ENCODE measurements around the gene DAP. TPM values are rescaled to one million over a fixed set of nuclear protein-coding genes. Genes with fewer than 3 reads are reported as not detected.

The DAP gene
- total RNA-seq: 10 to 100 TPM; 49.3 to 77.0 (median 61.5) TPM
- polyA plus RNA-seq: 43.2 TPM
- long read RNA-seq, donor 1, transcript DAP-201 (4 exons, 2,339 nt): major isoform, 210 of 244 reads
- long read RNA-seq, donor 1, partial matches to known transcripts: 6 of 244 reads
- long read RNA-seq, donor 1, other reads (novel, unspliced or antisense): 27 of 244 reads
- long read RNA-seq, donor 2, transcript DAP-201 (4 exons, 2,339 nt): major isoform, 63 of 73 reads
- long read RNA-seq, donor 2, partial matches to known transcripts: 2 of 73 reads
- long read RNA-seq, donor 2, other reads (novel, unspliced or antisense): 8 of 73 reads
- long read RNA-seq, donor 3, transcript DAP-201 (4 exons, 2,339 nt): major isoform, 414 of 487 reads
- long read RNA-seq, donor 3, partial matches to known transcripts: 20 of 487 reads
- long read RNA-seq, donor 3, other reads (novel, unspliced or antisense): 49 of 487 reads
- long read RNA-seq, donor 4, transcript DAP-201 (4 exons, 2,339 nt): major isoform, 89 of 105 reads
- long read RNA-seq, donor 4, partial matches to known transcripts: 14 of 105 reads
- long read RNA-seq, donor 4, other reads (novel, unspliced or antisense): 1 of 105 reads

GRCh38 chr5:10761185-10761932 lies at the start of gene DAP:
DAP (minus strand) TSS chr5:10761234; CDS start chr5:10761068, 166 bp downstream.
- ATAC-seq: peak; percentile 86 to 91
- H3K27me3 ChIP-seq (ENCODE audit: control insufficient read depth, insufficient read depth): no peaks in the 10 kb centered on the region
- DNase-seq: peak; percentile 87 to 96 (median 96)
- H3K27ac ChIP-seq (ENCODE audit: low read length): peak within 1 kb of the TSS; percentile 99
- H3K4me1 ChIP-seq (ENCODE audit: control insufficient read depth, insufficient read depth, low read length): peaks cover 7% of the 10 kb centered on the region
- intact Hi-C loops (cut with DNase I): no loop called here
- under 1% methylated on average over 78 of the region's 79 CpGs for WGBS
- H3K9me3 ChIP-seq (ENCODE audit: control insufficient read depth, low read length): peaks cover 2% of the 10 kb centered on the region
- peak within 1 kb of the TSS; percentile 93 for H3K4me3 ChIP-seq (ENCODE audit: low read length)

- Histone ChIP-seq H3K27ac (ENCODE audit: low read length) (no peak overlapping the region), H3K4me3 (ENCODE audit: low read length) (no peak overlapping the region), H3K27me3 (ENCODE audit: control insufficient read depth, insufficient read depth) (no peaks in the 10 kb centered on the region), H3K4me1 (ENCODE audit: control insufficient read depth, insufficient read depth, low read length) (no peaks in the 10 kb centered on the region), H3K9me3 (ENCODE audit: control insufficient read depth, low read length) (no peaks in the 10 kb centered on the region)
- DNase-seq: no peak
- ATAC-seq: no peak
- WGBS: 35% methylated on average over 3 of the region's 3 CpGs
- intact Hi-C loops (cut with DNase I): no loop called here
Measured at GRCh38 chr5:10808347-10809226, 47.6 kb upstream of the DAP start.

DNA sequence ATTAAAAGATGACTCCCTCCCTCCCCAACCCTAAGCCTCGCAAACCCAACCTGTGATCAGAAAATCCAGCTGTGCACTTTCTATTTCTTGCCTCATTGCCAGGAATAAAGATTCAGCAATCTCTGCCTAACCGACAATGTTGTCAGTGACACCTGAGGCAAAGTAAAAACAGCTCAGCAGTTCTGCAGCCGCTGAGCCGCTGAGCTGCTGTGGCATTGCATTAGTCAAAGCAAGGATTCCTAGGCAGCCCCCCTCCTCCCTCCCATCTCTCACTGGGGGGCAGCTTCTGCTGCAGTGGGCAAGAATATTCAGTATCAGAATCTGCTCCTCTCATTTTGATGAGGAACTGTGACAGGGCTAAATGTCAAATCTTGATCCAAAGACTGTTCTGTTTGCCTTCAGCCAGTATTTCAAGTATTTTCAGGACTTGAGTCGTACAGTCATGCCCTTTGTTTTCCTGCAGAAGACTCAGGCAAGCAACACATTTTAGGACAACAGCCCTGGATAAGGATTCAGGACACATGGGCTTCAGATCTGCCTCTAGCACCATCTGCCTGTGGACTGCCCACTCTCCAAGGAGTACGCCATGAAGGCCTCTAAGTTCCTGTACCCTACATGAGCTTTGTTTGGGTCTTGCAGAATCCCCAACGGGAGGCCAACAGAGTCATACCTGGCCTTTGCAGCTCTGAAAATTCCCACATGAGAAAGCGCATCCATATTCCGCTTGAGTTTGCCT lies 41.1 kb upstream of the DAP start:
- H3K27ac ChIP-seq (ENCODE audit: low read length): no peak overlapping the region
- H3K4me3 ChIP-seq (ENCODE audit: low read length): no peak overlapping the region
- no peaks in the 10 kb centered on the region for H3K9me3 ChIP-seq (ENCODE audit: control insufficient read depth, low read length)
- intact Hi-C loops (cut with DNase I): no loop called here
- peak; percentile 63 to 72 for ATAC-seq
- WGBS: 61% methylated on average over 9 of the region's 9 CpGs
- no peaks in the 10 kb centered on the region for H3K4me1 ChIP-seq (ENCODE audit: control insufficient read depth, insufficient read depth, low read length)
- H3K27me3 ChIP-seq (ENCODE audit: control insufficient read depth, insufficient read depth): no peaks in the 10 kb centered on the region
- no peak for DNase-seq

GRCh38 chr5:10800852-10801251 lies 39.8 kb upstream of the DAP start:
- DNase-seq (no peak), ATAC-seq (no peak)
- H3K4me3 ChIP-seq (ENCODE audit: low read length): no peak overlapping the region
- H3K27ac ChIP-seq (ENCODE audit: low read length): no peak overlapping the region
- intact Hi-C loops (cut with DNase I): no loop called here
- H3K9me3 ChIP-seq (ENCODE audit: control insufficient read depth, low read length): no peaks in the 10 kb centered on the region
- no peaks in the 10 kb centered on the region for H3K27me3 ChIP-seq (ENCODE audit: control insufficient read depth, insufficient read depth)
- H3K4me1 ChIP-seq (ENCODE audit: control insufficient read depth, insufficient read depth, low read length): no peaks in the 10 kb centered on the region
- WGBS: 83% methylated on average over 3 of the region's 3 CpGs

DNA sequence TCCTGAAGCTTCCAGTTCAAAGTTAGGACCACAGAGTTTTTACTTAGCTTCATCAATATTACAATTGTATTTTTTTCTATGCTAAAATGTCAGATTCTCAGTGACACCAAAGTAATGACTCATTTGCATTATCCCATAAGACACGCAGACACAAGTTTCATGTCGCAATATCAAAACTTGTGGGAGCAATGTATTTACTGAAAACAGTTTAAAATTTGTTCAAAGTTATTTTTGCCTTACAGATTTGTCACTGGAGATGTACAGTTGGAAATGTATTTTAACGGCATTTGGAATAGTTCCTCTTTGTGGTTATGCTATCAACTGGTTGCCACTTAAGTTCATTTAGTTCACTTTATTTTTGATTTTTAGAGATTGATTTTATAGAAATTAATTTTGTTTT lies 36.2 kb upstream of the DAP start:
- H3K27me3 ChIP-seq (ENCODE audit: control insufficient read depth, insufficient read depth): no peaks in the 10 kb centered on the region
- H3K4me3 ChIP-seq (ENCODE audit: low read length): no peak overlapping the region
- no peaks in the 10 kb centered on the region for H3K9me3 ChIP-seq (ENCODE audit: control insufficient read depth, low read length)
- 69% methylated on average over 3 of the region's 3 CpGs for WGBS
- H3K4me1 ChIP-seq (ENCODE audit: control insufficient read depth, insufficient read depth, low read length): no peaks in the 10 kb centered on the region
- ATAC-seq (no peak), DNase-seq (no peak)
- intact Hi-C loops (cut with DNase I): no loop called here
- H3K27ac ChIP-seq (ENCODE audit: low read length): no peak overlapping the region

- intact Hi-C loops (cut with DNase I): no loop called here
- H3K9me3 ChIP-seq (ENCODE audit: control insufficient read depth, low read length): no peaks in the 10 kb centered on the region
- no peaks in the 10 kb centered on the region for H3K4me1 ChIP-seq (ENCODE audit: control insufficient read depth, insufficient read depth, low read length)
- DNase-seq: no peak
- ATAC-seq: no peak
- H3K27ac ChIP-seq (ENCODE audit: low read length): no peak overlapping the region
- H3K4me3 ChIP-seq (ENCODE audit: low read length): no peak overlapping the region
- WGBS: 76% methylated on average over 6 of the region's 6 CpGs
- H3K27me3 ChIP-seq (ENCODE audit: control insufficient read depth, insufficient read depth): no peaks in the 10 kb centered on the region
Measured at GRCh38 chr5:10793785-10794184, 32.8 kb upstream of the DAP start.

- H3K9me3 ChIP-seq (ENCODE audit: control insufficient read depth, low read length): no peaks in the 10 kb centered on the region
- WGBS: 55% methylated on average over 1 of the region's 1 CpG
- no peak overlapping the region for H3K27ac ChIP-seq (ENCODE audit: low read length)
- ATAC-seq: no peak
- intact Hi-C loops (cut with DNase I): no loop called here
- H3K27me3 ChIP-seq (ENCODE audit: control insufficient read depth, insufficient read depth): no peaks in the 10 kb centered on the region
- H3K4me1 ChIP-seq (ENCODE audit: control insufficient read depth, insufficient read depth, low read length): no peaks in the 10 kb centered on the region
- no peak for DNase-seq
- no peak overlapping the region for H3K4me3 ChIP-seq (ENCODE audit: low read length)
Measured at GRCh38 chr5:10792336-10792735, 31.3 kb upstream of the DAP start.

GRCh38 chr5:10789726-10790125 lies 28.7 kb upstream of the DAP start:
- DNase-seq (no peak), ATAC-seq (no peak)
- Histone ChIP-seq H3K27ac (ENCODE audit: low read length) (no peak overlapping the region), H3K9me3 (ENCODE audit: control insufficient read depth, low read length) (no peaks in the 10 kb centered on the region), H3K27me3 (ENCODE audit: control insufficient read depth, insufficient read depth) (no peaks in the 10 kb centered on the region), H3K4me3 (ENCODE audit: low read length) (no peak overlapping the region), H3K4me1 (ENCODE audit: control insufficient read depth, insufficient read depth, low read length) (no peaks in the 10 kb centered on the region)
- intact Hi-C loops (cut with DNase I): no loop called here
- WGBS: 53% methylated on average over 3 of the region's 3 CpGs

- peak; percentile 64 to 80 (median 65) for DNase-seq
- ATAC-seq: peak; percentile 65 to 85
- WGBS: 26% methylated on average over 3 of the region's 3 CpGs
- Histone ChIP-seq H3K9me3 (ENCODE audit: control insufficient read depth, low read length) (no peaks in the 10 kb centered on the region), H3K27me3 (ENCODE audit: control insufficient read depth, insufficient read depth) (no peaks in the 10 kb centered on the region), H3K4me1 (ENCODE audit: control insufficient read depth, insufficient read depth, low read length) (no peaks in the 10 kb centered on the region), H3K27ac (ENCODE audit: low read length) (no peak overlapping the region), H3K4me3 (ENCODE audit: low read length) (no peak overlapping the region)
- intact Hi-C loops (cut with DNase I): no loop called here
Measured at GRCh38 chr5:10789021-10789420, 28.0 kb upstream of the DAP start.

DNA sequence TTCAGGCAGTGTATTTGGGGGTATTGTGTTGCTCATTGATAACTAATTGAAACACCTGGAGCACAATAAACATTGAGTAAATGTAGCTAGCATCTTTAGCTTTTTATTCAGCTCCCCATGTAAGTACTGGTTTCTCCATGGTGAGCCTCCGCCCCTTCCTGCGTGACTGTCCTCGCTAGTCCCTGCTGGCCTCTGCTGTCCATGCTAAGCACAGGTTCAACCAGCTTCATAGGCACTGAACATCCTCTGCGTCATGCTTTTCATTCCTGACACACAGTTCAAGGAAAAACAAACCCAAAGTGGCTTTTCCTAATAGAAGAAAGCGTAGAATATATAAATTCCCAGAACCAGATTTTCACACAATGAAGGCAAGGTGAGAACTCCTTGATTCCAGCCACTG lies 27.3 kb upstream of the DAP start:
- Histone ChIP-seq H3K4me1 (ENCODE audit: control insufficient read depth, insufficient read depth, low read length) (no peaks in the 10 kb centered on the region), H3K27me3 (ENCODE audit: control insufficient read depth, insufficient read depth) (no peaks in the 10 kb centered on the region), H3K27ac (ENCODE audit: low read length) (no peak overlapping the region), H3K4me3 (ENCODE audit: low read length) (no peak overlapping the region), H3K9me3 (ENCODE audit: control insufficient read depth, low read length) (no peaks in the 10 kb centered on the region)
- DNase-seq (no peak), ATAC-seq (no peak)
- intact Hi-C loops (cut with DNase I): no loop called here
- WGBS: 91% methylated on average over 5 of the region's 5 CpGs
